ENCODE results near the gene NR4A3.

The NR4A3 gene

GRCh38 chr9:99833735-99834134 is 12.1 kb downstream of the NR4A3 start:
- Histone ChIP-seq H3K9ac (ENCODE audit: low read length) (no peak overlapping the region), H3K9me3 (replicated peaks; ENCODE audit: insufficient read depth, low read length) (no peaks in the 10 kb centered on the region), H3K27me3 (replicated peaks; ENCODE audit: insufficient read depth, low read length) (no peaks in the 10 kb centered on the region), H4K20me1 (ENCODE audit: insufficient read depth, low read length) (no peaks in the 10 kb centered on the region), H3K79me2 (ENCODE audit: low read length) (no peaks in the 10 kb centered on the region), H3K4me2 (ENCODE audit: low read depth, low read length) (no peak overlapping the region), H3F3A (ENCODE audit: insufficient read depth, low read length) (no peaks in the 10 kb centered on the region), H3K4me3 (ENCODE audit: low read length) (no peak overlapping the region), H3K36me3 (replicated peaks; ENCODE audit: insufficient read depth, low read length) (no peaks in the 10 kb centered on the region), H3K27ac (ENCODE audit: low read length) (no peak overlapping the region), H2AFZ (ENCODE audit: low read length) (no peak overlapping the region), H3K4me1 (ENCODE audit: low read length) (no peaks in the 10 kb centered on the region), H3K9me2 (replicated peaks; ENCODE audit: insufficient read depth, low read length) (no peaks in the 10 kb centered on the region)
- DNase-seq = no peak
- no peak for TF ChIP-seq EZH2phosphoT487 (IDR thresholded peaks at IDR 0.05; ENCODE audit: low read length)
- no peak for TF ChIP-seq EZH2 (optimal IDR thresholded peaks at IDR 0.05; ENCODE audit: low read depth, low read length)
- no peak for TF ChIP-seq CTCF (IDR thresholded peaks at IDR 0.05; ENCODE audit: low read length)

GRCh38 chr9:99834474-99834873 is 12.8 kb downstream of the NR4A3 start:
- Histone ChIP-seq H3K4me3 (ENCODE audit: low read length) (no peak overlapping the region), H3K4me2 (ENCODE audit: low read depth, low read length) (no peak overlapping the region), H3K36me3 (replicated peaks; ENCODE audit: insufficient read depth, low read length) (no peaks in the 10 kb centered on the region), H3K9me2 (replicated peaks; ENCODE audit: insufficient read depth, low read length) (no peaks in the 10 kb centered on the region), H3K27me3 (replicated peaks; ENCODE audit: insufficient read depth, low read length) (no peaks in the 10 kb centered on the region), H3F3A (ENCODE audit: insufficient read depth, low read length) (no peaks in the 10 kb centered on the region), H3K4me1 (ENCODE audit: low read length) (no peaks in the 10 kb centered on the region), H3K27ac (ENCODE audit: low read length) (no peak overlapping the region), H3K9ac (ENCODE audit: low read length) (no peak overlapping the region), H4K20me1 (ENCODE audit: insufficient read depth, low read length) (no peaks in the 10 kb centered on the region), H2AFZ (ENCODE audit: low read length) (no peak overlapping the region), H3K79me2 (ENCODE audit: low read length) (no peaks in the 10 kb centered on the region), H3K9me3 (replicated peaks; ENCODE audit: insufficient read depth, low read length) (no peaks in the 10 kb centered on the region)
- no peak for DNase-seq
- no peak for TF ChIP-seq EZH2 (optimal IDR thresholded peaks at IDR 0.05; ENCODE audit: low read depth, low read length)
- TF ChIP-seq CTCF (IDR thresholded peaks at IDR 0.05; ENCODE audit: low read length) = no peak
- TF ChIP-seq EZH2phosphoT487 (IDR thresholded peaks at IDR 0.05; ENCODE audit: low read length) = no peak

GRCh38 chr9:99835142-99835541 is 13.5 kb downstream of the NR4A3 start:
- no peaks in the 10 kb centered on the region for H3K27me3 ChIP-seq (replicated peaks; ENCODE audit: insufficient read depth, low read length)
- TF ChIP-seq EZH2phosphoT487 (IDR thresholded peaks at IDR 0.05; ENCODE audit: low read length) (no peak), CTCF (IDR thresholded peaks at IDR 0.05; ENCODE audit: low read length) (no peak), EZH2 (optimal IDR thresholded peaks at IDR 0.05; ENCODE audit: low read depth, low read length) (no peak)
- DNase-seq = no peak
- no peaks in the 10 kb centered on the region for H3K4me1 ChIP-seq (ENCODE audit: low read length)
- H3K79me2 ChIP-seq (ENCODE audit: low read length) = no peaks in the 10 kb centered on the region
- H3K9me3 ChIP-seq (replicated peaks; ENCODE audit: insufficient read depth, low read length) = no peaks in the 10 kb centered on the region
- H2AFZ ChIP-seq (ENCODE audit: low read length) = no peak overlapping the region
- no peak overlapping the region for H3K4me2 ChIP-seq (ENCODE audit: low read depth, low read length)
- no peak overlapping the region for H3K4me3 ChIP-seq (ENCODE audit: low read length)
- no peaks in the 10 kb centered on the region for H4K20me1 ChIP-seq (ENCODE audit: insufficient read depth, low read length)
- H3K9ac ChIP-seq (ENCODE audit: low read length) = no peak overlapping the region
- no peaks in the 10 kb centered on the region for H3K36me3 ChIP-seq (replicated peaks; ENCODE audit: insufficient read depth, low read length)
- H3K27ac ChIP-seq (ENCODE audit: low read length) = no peak overlapping the region
- H3K9me2 ChIP-seq (replicated peaks; ENCODE audit: insufficient read depth, low read length) = no peaks in the 10 kb centered on the region
- H3F3A ChIP-seq (ENCODE audit: insufficient read depth, low read length) = no peaks in the 10 kb centered on the region
